Measurements from ENCODE around the gene KLK11. TPM values are rescaled to one million over a fixed set of nuclear protein-coding genes. Genes with fewer than 3 reads are reported as not detected.

KLK11 gene
- total RNA-seq, 4 donors from 2014 or later, result 219 to 420 (median 258) TPM

GRCh38 chr19:50975766-50976165, 50.6 kb downstream of the KLK11 start:
- no peak overlapping the region for H3K4me3 ChIP-seq (ENCODE audit: low read depth, poor library complexity, severe bottlenecking)
- no peak for DNase-seq (ENCODE audit: low spot score in 2 of 2)
- TF ChIP-seq POLR2A (IDR thresholded peaks at IDR 0.05) (no peak), CTCF (IDR thresholded peaks at IDR 0.05) (no peak)
- intact Hi-C loops (cut with DNase I; ENCODE audit: low total_unique reads), result no loop called here
- WGBS, 2 donors, result 14 to 15% methylated on average over 8 of the region's 8 CpGs

- DNase-seq (ENCODE audit: low spot score in 2 of 2), result no peak
- no peak overlapping the region for H3K4me3 ChIP-seq (ENCODE audit: low read depth, poor library complexity, severe bottlenecking)
- TF ChIP-seq POLR2A (IDR thresholded peaks at IDR 0.05) (no peak), CTCF (IDR thresholded peaks at IDR 0.05) (no peak)
- intact Hi-C loops (cut with DNase I; ENCODE audit: low total_unique reads), result no loop called here
- WGBS, 2 donors, result 49 to 62% methylated on average over 6 of the region's 9 CpGs
Measured at GRCh38 chr19:50974702-50975556, 51.5 kb downstream of the KLK11 start.

- WGBS, 2 donors, result 68 to 69% methylated on average over 9 of the region's 9 CpGs
- no peak for TF ChIP-seq POLR2A (IDR thresholded peaks at IDR 0.05)
- TF ChIP-seq CTCF (IDR thresholded peaks at IDR 0.05), result no peak
- no peak overlapping the region for H3K4me3 ChIP-seq (ENCODE audit: low read depth, poor library complexity, severe bottlenecking)
- DNase-seq (ENCODE audit: low spot score in 2 of 2), result no peak
- intact Hi-C loops (cut with DNase I; ENCODE audit: low total_unique reads), result no loop called here
Measured at GRCh38 chr19:50972795-50973376, 53.5 kb downstream of the KLK11 start.

Other genes starting within 250 kb of the KLK11 start
- gene ACP4, start 236.2 kb downstream of the KLK11 start, total RNA-seq, result 1 to 10 TPM in 1 of 4 donors, under 1 TPM in 1, not detected in 2; 0.58 to 3.1 TPM
- 10 to 100 TPM; 35.9 to 49.9 (median 46.6) TPM for gene KLK1, start 202.8 kb downstream of the KLK11 start, total RNA-seq
- not detected for gene KLK15, start 193.0 kb downstream of the KLK11 start, total RNA-seq
- gene KLK3, start 171.7 kb downstream of the KLK11 start, total RNA-seq, result 100 to 1,000 TPM in 1 of 4 donors, 10 to 100 TPM in 1, 1 to 10 TPM in 1, under 1 TPM in 1; 0.13 to 119 (median 10.4) TPM
- gene KLK2, start 153.2 kb downstream of the KLK11 start, total RNA-seq, result 10 to 100 TPM in 1 of 4 donors, 1 to 10 TPM in 1, not detected in 2; 5.3 to 31.2 TPM
- under 1 TPM; 0.47 to 0.84 (median 0.74) TPM for gene KLK4, start 115.2 kb downstream of the KLK11 start, total RNA-seq
- gene KLK5, start 73.6 kb downstream of the KLK11 start, total RNA-seq, result 100 to 1,000 TPM; 179 to 310 (median 271) TPM
- 1 to 10 TPM in 3 of 4 donors, under 1 TPM in 1; 0.27 to 9.5 (median 5.1) TPM for gene KLK6, start 57.0 kb downstream of the KLK11 start, total RNA-seq
- gene KLK7, start 42.7 kb downstream of the KLK11 start, total RNA-seq, result 100 to 1,000 TPM; 206 to 251 (median 224) TPM
- 100 to 1,000 TPM in 3 of 4 donors, 10 to 100 TPM in 1; 67.1 to 117 (median 106) TPM for gene KLK8, start 25.0 kb downstream of the KLK11 start, total RNA-seq
- gene KLK10, start 6.9 kb downstream of the KLK11 start, total RNA-seq, result 10 to 100 TPM; 30.0 to 94.1 (median 57.2) TPM
- gene KLK12, start 8.4 kb upstream of the KLK11 start, total RNA-seq, result 1 to 10 TPM in 1 of 4 donors, under 1 TPM in 1, not detected in 2; 0.96 to 2.1 TPM
- gene KLK13, start 38.5 kb upstream of the KLK11 start, total RNA-seq, result 10 to 100 TPM in 1 of 4 donors, 1 to 10 TPM in 3; 8.6 to 39.1 (median 9.5) TPM
- 10 to 100 TPM in 3 of 4 donors, 1 to 10 TPM in 1; 8.3 to 18.3 (median 12.2) TPM for gene KLK14, start 56.3 kb upstream of the KLK11 start, total RNA-seq
- gene CTU1, start 81.8 kb upstream of the KLK11 start, total RNA-seq, result 10 to 100 TPM; 11.3 to 18.1 (median 16.7) TPM
- gene SIGLEC9, start 98.3 kb upstream of the KLK11 start, total RNA-seq, result 1 to 10 TPM in 2 of 4 donors, under 1 TPM in 2; 0.15 to 2.7 (median 1.2) TPM
- gene SIGLEC7, start 115.7 kb upstream of the KLK11 start, total RNA-seq, result not detected
- 1 to 10 TPM; 1.4 to 2.5 (median 2.1) TPM for gene CD33, start 198.5 kb upstream of the KLK11 start, total RNA-seq
- gene SIGLECL1, start 224.5 kb upstream of the KLK11 start, total RNA-seq, result not detected